SK-N-MC (cell line): ENCODE data around the gene SPATA25.

Experiments
- EZH2 ChIP-seq: fragments of 200-600 bp; sonication (generic); IDR thresholded peaks from one replicate; pipeline ENCODE4 v1.6.1; 2017; ENCODE audit warnings: antibody characterized with exemption
- POLR2AphosphoS5 ChIP-seq: IDR thresholded peaks from 2 replicates; pipeline ENCODE4 v1.6.1; 2012; ENCODE audit warnings: mild to moderate bottlenecking, low read depth, low read length, borderline replicate concordance

DNA sequence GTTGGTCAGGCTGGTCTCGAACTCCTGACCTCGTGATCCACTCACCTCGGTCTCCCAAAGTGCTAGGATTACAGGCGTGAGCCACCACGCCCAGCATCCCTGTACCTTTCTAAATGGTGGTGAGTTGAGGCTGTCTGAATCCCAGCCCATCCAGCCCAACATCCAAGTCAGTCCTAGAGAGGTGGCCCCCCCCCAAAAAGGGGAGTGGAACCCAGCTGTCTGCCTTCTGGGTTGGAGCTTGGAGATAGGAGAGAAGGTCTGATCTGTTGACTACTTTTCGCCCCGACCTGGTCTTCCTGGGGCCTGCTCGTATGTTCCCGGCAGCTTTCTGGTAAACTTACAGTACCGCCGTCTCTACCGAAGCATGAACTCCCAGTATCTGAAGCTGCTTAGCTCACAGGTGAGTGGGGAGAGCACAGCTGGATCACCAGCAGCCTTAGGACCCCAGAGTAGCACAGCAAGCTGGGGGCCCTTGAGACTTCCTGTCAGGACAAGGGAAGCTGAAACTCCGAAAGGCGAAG, 9.3 kb upstream of the SPATA25 start:
- TF ChIP-seq POLR2AphosphoS5 (no peak), EZH2 (no peak)
